GM19468 (cell line): ENCODE data around the gene MDP1.

Experiments used
- ATAC-seq: cut with Tn5 transposase; IDR thresholded peaks from one replicate; pipeline ENCODE4 v1.9.1; 2021; ENCODE audit warnings: mild to moderate bottlenecking, moderate library complexity, moderate number of reproducible peaks; ENCODE audit not compliant: unreplicated experiment; ENCODE audit errors: extremely low read depth

The MDP1 gene

DNA sequence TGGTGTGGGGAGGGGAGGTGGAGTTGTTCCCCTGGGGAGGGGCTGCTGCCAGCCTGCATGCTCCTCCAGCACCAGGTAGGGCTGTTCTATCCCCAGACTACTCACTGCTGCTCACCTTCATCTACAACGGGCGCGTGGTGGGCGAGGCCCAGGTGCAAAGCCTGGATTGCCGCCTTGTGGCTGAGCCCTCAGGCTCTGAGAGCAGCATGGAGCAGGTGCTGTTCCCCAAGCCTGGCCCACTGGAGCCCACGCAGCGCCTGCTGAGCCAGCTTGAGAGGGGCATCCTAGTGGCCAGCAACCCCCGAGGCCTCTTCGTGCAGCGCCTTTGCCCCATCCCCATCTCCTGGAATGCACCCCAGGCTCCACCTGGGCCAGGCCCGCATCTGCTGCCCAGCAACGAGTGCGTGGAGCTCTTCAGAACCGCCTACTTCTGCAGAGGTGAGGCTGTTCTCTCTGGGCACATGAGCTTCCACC, 51.3 kb downstream of the MDP1 start:
- no peak for ATAC-seq
